Keratinocyte (primary cell): ENCODE data around the gene TMEM258. TPM values are rescaled to one million over a fixed set of nuclear protein-coding genes. Genes with fewer than 3 reads are reported as not detected.
A peak's percentile ranks its signal among the peaks of the same experiment; 100 is the strongest.

Experiments used
- DNase-seq: peaks from one replicate; pipeline ENCODE4 v3.0.0-alpha.2; 2011; ENCODE audit warnings: low read depth, missing footprints, low spot score
- FAIRE-seq: peaks from 2 replicates; lab custom pipeline; 2011; peaks lifted over from hg19 to GRCh38; lab: Jason Lieb, UNC
- H2AFZ ChIP-seq: 2 replicates; pipeline ENCODE4 v1.6.0; 2012; ENCODE audit warnings: low read length, control low read depth, inconsistent platforms; ENCODE audit not compliant: control insufficient read depth
- H3K27ac ChIP-seq: 2 replicates; pipeline ENCODE4 v1.5.1; 2011; ENCODE audit warnings: low read length; ENCODE audit not compliant: control insufficient read depth, insufficient read depth
- H3K27me3 ChIP-seq: 3 replicates; pipeline ENCODE4 v1.6.0; 2011; ENCODE audit warnings: low read length; ENCODE audit not compliant: control insufficient read depth, insufficient read depth; ENCODE audit errors: extremely low read depth
- H3K36me3 ChIP-seq, 2 experiments: 2 replicates in 1 of 2; 3 replicates in 1 of 2; pipeline ENCODE4 v1.5.1; 2011; ENCODE audit warnings: low read length in 2 of 2, mild to moderate bottlenecking in 1 of 2; ENCODE audit not compliant: control insufficient read depth in 2 of 2, insufficient read depth in 2 of 2; ENCODE audit errors: extremely low read depth in 1 of 2
- H3K4me1 ChIP-seq: 3 replicates; pipeline ENCODE4 v1.5.1; 2011; ENCODE audit warnings: low read length; ENCODE audit not compliant: control insufficient read depth, insufficient read depth; ENCODE audit errors: extremely low read depth
- H3K4me2 ChIP-seq: 3 replicates; pipeline ENCODE4 v1.6.0; 2011; ENCODE audit warnings: low read depth, low read length; ENCODE audit not compliant: control insufficient read depth, insufficient read depth; ENCODE audit errors: extremely low read depth
- H3K4me3 ChIP-seq, 3 experiments: fragments of 200-600 bp in 1 of 3; sonication (generic) in 1 of 3; 2 replicates in 2 of 3; 3 replicates in 1 of 3; pipeline ENCODE4 v1.5.1; 2011 to 2016; ENCODE audit warnings: low read length in 3 of 3, mild to moderate bottlenecking in 3 of 3, control low read depth in 2 of 3, inconsistent platforms in 1 of 3, low read depth in 1 of 3, mixed read lengths in 1 of 3, mixed run types in 1 of 3, moderate library complexity in 1 of 3; ENCODE audit not compliant: control insufficient read depth in 2 of 3, insufficient read depth in 2 of 3; ENCODE audit errors: extremely low read depth in 1 of 3
- H3K79me2 ChIP-seq: 2 replicates; pipeline ENCODE4 v1.6.0; 2012; ENCODE audit warnings: low read length; ENCODE audit not compliant: control insufficient read depth, insufficient read depth
- H3K9ac ChIP-seq: 3 replicates; pipeline ENCODE4 v1.6.0; 2011; ENCODE audit warnings: low read length; ENCODE audit not compliant: control insufficient read depth, insufficient read depth; ENCODE audit errors: extremely low read depth
- H3K9me1 ChIP-seq: 3 replicates; pipeline ENCODE4 v1.6.0; 2011; ENCODE audit warnings: low read length; ENCODE audit not compliant: control insufficient read depth, insufficient read depth; ENCODE audit errors: extremely low read depth
- H3K9me3 ChIP-seq: 2 replicates; pipeline ENCODE4 v1.5.1; 2012; ENCODE audit warnings: low read depth, low read length; ENCODE audit not compliant: control insufficient read depth
- H4K20me1 ChIP-seq: 3 replicates; pipeline ENCODE4 v1.6.0; 2011; ENCODE audit warnings: low read length; ENCODE audit not compliant: control insufficient read depth, insufficient read depth; ENCODE audit errors: extremely low read depth
- EZH2 ChIP-seq: IDR thresholded peaks from one replicate; pipeline ENCODE4 v1.6.1; 2012; ENCODE audit warnings: inconsistent platforms, mild to moderate bottlenecking, low read length, moderate library complexity
- dilution Hi-C: fragments of 300-500 bp; cut with MboI; formaldehyde crosslinking; loops from one replicate; pipeline ENCODE4 v1.7.0; 2020; ENCODE audit warnings: low sequenced_read_pairs; ENCODE audit not compliant: extremely low pct_ligation_motif_present
- polyA plus RNA-seq, 5 experiments: library from polyadenylated mRNA; depleted of rRNA in 3 of 5; stranded (reverse) in 3 of 5; stranded (forward) in 1 of 5; unstranded in 1 of 5; fragments of >200 nt; gene quantifications; 1 replicate in 1 of 5; 2 replicates in 3 of 5; 3 replicates in 1 of 5; pipeline versions ENCODE4 v1.2.1 to v1.2.3, GENCODE V29; 2011 to 2012; ENCODE audit warnings: missing spikeins in 2 of 5, low read depth in 1 of 5, low replicate concordance in 1 of 5
- TF ChIP-seq, protein P1 (sequence below), 3 experiments: IDR thresholded peaks in 1 of 3; conservative IDR thresholded peaks in 1 of 3; optimal IDR thresholded peaks in 1 of 3; 2 replicates in 2 of 3; 3 replicates in 1 of 3; pipeline versions ENCODE3 to v1.5.1; 2011; ENCODE audit warnings: low read length in 3 of 3, mild to moderate bottlenecking in 3 of 3, moderate library complexity in 2 of 3, control low read depth in 1 of 3, inconsistent platforms in 1 of 3; ENCODE audit not compliant: insufficient read depth in 2 of 3; ENCODE audit errors: extremely low read depth in 1 of 3

TMEM258 gene
- polyA plus RNA-seq, 1 donor (not counting 4 experiments of a cell fraction or from before 2014, with no cell fraction given) = 249 TPM

DNA sequence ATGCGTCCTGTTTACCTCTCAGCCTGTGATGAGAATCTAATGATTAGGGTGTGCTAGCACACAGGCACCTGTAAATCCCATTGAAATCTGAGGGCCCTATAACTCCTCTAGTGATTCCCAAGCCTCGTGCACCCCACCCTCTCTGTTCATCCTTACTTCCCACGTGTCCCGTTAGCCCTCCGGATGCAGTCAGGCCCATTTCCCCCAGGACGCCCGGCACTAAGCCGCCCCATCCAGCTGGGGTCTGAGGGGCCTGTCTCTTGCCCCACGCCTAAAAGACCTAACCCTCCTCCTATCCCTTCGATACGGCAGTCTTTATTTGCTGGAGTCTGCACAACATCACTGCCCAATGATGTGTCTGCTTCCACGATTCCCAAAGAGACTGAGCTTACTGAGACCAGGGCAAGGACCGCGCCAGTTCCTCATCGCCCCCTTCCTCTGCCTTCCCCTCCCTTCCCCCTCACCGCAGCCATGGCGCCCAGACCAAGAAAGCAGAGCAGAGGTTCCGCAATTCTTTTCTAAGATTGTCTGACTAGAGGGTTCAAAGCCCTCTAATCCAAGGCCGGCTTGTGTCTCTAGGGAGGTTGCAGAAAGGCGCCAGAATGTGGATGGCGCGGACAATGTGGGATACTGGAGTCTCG is 34.7 kb upstream of the TMEM258 start:
- H3K9ac ChIP-seq = peak overlapping the region; percentile 69
- no peak overlapping the region for H2AFZ ChIP-seq
- dilution Hi-C loops = no loop called here
- H3K9me1 ChIP-seq = no peaks in the 10 kb centered on the region
- H3K27ac ChIP-seq = no peak overlapping the region
- FAIRE-seq (no peak), DNase-seq (no peak)
- peak overlapping the region; percentile 68 for H3K4me2 ChIP-seq
- H3K9me3 ChIP-seq = no peaks in the 10 kb centered on the region
- no peak for TF ChIP-seq EZH2
- TF ChIP-seq, protein P1, sequence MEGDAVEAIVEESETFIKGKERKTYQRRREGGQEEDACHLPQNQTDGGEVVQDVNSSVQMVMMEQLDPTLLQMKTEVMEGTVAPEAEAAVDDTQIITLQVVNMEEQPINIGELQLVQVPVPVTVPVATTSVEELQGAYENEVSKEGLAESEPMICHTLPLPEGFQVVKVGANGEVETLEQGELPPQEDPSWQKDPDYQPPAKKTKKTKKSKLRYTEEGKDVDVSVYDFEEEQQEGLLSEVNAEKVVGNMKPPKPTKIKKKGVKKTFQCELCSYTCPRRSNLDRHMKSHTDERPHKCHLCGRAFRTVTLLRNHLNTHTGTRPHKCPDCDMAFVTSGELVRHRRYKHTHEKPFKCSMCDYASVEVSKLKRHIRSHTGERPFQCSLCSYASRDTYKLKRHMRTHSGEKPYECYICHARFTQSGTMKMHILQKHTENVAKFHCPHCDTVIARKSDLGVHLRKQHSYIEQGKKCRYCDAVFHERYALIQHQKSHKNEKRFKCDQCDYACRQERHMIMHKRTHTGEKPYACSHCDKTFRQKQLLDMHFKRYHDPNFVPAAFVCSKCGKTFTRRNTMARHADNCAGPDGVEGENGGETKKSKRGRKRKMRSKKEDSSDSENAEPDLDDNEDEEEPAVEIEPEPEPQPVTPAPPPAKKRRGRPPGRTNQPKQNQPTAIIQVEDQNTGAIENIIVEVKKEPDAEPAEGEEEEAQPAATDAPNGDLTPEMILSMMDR (optimal IDR thresholded peaks at IDR 0.05 in 1 of 3, IDR thresholded peaks at IDR 0.05 in 1 of 3, conservative IDR thresholded peaks at IDR 0.05 in 1 of 3; ENCODE audit: extremely low read depth in 1 of 3, insufficient read depth in 2 of 3, low read length in 3 of 3) = no peak
- peak overlapping the region; percentile 59 to 82 (median 81) for H3K4me3 ChIP-seq
- H3K27me3 ChIP-seq = no peaks in the 10 kb centered on the region
- peaks cover 25% of the 10 kb centered on the region for H3K4me1 ChIP-seq
- H3K36me3 ChIP-seq = peaks cover 2 to 4% of the 10 kb centered on the region in 2 experiments
- peaks cover 37% of the 10 kb centered on the region for H3K79me2 ChIP-seq
- H4K20me1 ChIP-seq = no peaks in the 10 kb centered on the region

DNA sequence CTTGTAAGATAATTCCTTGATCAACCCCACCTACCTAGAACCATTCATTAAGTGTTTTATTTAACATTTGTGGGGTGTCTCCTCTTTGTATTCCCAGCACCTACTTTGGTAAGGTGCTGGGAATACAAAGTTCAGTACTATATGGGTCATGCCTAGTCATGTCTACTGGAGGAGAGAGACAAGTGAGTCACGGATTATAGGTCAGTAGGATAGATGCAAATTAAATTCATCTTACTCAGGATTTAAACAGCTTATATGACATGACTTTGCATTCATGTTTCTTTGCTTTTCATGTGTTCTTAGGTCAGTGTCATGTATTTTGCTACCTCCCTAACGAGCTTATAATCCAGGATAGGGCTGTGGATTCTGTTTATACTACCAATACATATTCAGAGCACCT is 27.8 kb upstream of the TMEM258 start:
- peak; percentile 69 for FAIRE-seq

More for the DNA sequence above, 27.8 kb upstream of the TMEM258 start:
- peak overlapping the region; percentile 60 for H3K9ac ChIP-seq
- no peaks in the 10 kb centered on the region for H3K36me3 ChIP-seq
- H4K20me1 ChIP-seq = no peaks in the 10 kb centered on the region
- H3K79me2 ChIP-seq = no peaks in the 10 kb centered on the region
- TF ChIP-seq EZH2 = no peak
- TF ChIP-seq, protein P1 (optimal IDR thresholded peaks at IDR 0.05 in 1 of 3, IDR thresholded peaks at IDR 0.05 in 1 of 3, conservative IDR thresholded peaks at IDR 0.05 in 1 of 3; ENCODE audit: extremely low read depth in 1 of 3, insufficient read depth in 2 of 3, low read length in 3 of 3) = no peak
- peak overlapping the region; percentile 42 for H3K4me2 ChIP-seq
- peak overlapping the region in 2 of 3 experiments; percentile 22 to 45 for H3K4me3 ChIP-seq
- dilution Hi-C loops = no loop called here
- H3K27me3 ChIP-seq = no peaks in the 10 kb centered on the region
- H3K9me3 ChIP-seq = no peaks in the 10 kb centered on the region
- no peak for DNase-seq
- peaks cover 32% of the 10 kb centered on the region for H3K4me1 ChIP-seq
- no peak overlapping the region for H2AFZ ChIP-seq
- H3K27ac ChIP-seq = peak overlapping the region; percentile 86
- no peaks in the 10 kb centered on the region for H3K9me1 ChIP-seq
